HepG2 (cell line): ENCODE results near the gene MSANTD1. TPM values are rescaled to one million over a fixed set of nuclear protein-coding genes. Genes with fewer than 3 reads are reported as not detected.

Experiments
- BCL6 ChIP-seq: IDR thresholded peaks from 2 replicates; pipeline ENCODE4 v1.6.1; 2016; ENCODE audit warnings: missing genetic modification reagents, missing compliant biosample characterization
- CAMTA2 ChIP-seq: sonication (generic); formaldehyde crosslinking; IDR thresholded peaks from 2 replicates; pipeline ENCODE4 v1.4.0; 2020; ENCODE audit warnings: mild to moderate bottlenecking, missing genetic modification reagents, borderline replicate concordance
- ELF1 ChIP-seq: sonication (generic); formaldehyde crosslinking; IDR thresholded peaks from 2 replicates; pipeline ENCODE4 v1.4.0; 2020; ENCODE audit warnings: missing genetic modification reagents
- FOXO1 ChIP-seq: sonication (generic); formaldehyde crosslinking; IDR thresholded peaks from 2 replicates; pipeline ENCODE4 v1.4.0; 2020; ENCODE audit warnings: missing genetic modification reagents
- GABPB1 ChIP-seq: IDR thresholded peaks from 2 replicates; pipeline ENCODE4 v1.6.1; 2016; ENCODE audit warnings: mild to moderate bottlenecking, missing genetic modification reagents, moderate library complexity, missing compliant biosample characterization
- HOXA5 ChIP-seq: sonication (generic); formaldehyde crosslinking; IDR thresholded peaks from 2 replicates; pipeline ENCODE4 v1.4.0; 2020; ENCODE audit warnings: missing genetic modification reagents
- KDM1A ChIP-seq: IDR thresholded peaks from 2 replicates; pipeline ENCODE4 v1.6.1; 2016; ENCODE audit warnings: missing compliant biosample characterization
- PHF8 ChIP-seq: sonication (generic); formaldehyde crosslinking; IDR thresholded peaks from 2 replicates; pipeline ENCODE4 v1.5.0; 2020; ENCODE audit warnings: missing genetic modification reagents
- RBFOX2 ChIP-seq: fragments of 200-400 bp; formaldehyde crosslinking; IDR thresholded peaks from 2 replicates; pipeline ENCODE4 v1.6.1; 2017; ENCODE audit warnings: low read depth, mild to moderate bottlenecking, low read length
- RNF2 ChIP-seq: fragments of 450-650 bp; conservative IDR thresholded peaks from 2 replicates; pipeline ENCODE4 v1.6.1; 2016; ENCODE audit warnings: low read depth
- SALL1 ChIP-seq: sonication (generic); formaldehyde crosslinking; IDR thresholded peaks from 2 replicates; pipeline ENCODE4 v1.8.0; 2022; ENCODE audit warnings: mild to moderate bottlenecking, missing genetic modification reagents
- TMF1 ChIP-seq: sonication (generic); formaldehyde crosslinking; IDR thresholded peaks from 2 replicates; pipeline ENCODE4 v1.8.1; 2022; ENCODE audit warnings: low read depth, missing genetic modification reagents
- ZBTB3 ChIP-seq: sonication (generic); formaldehyde crosslinking; IDR thresholded peaks from 2 replicates; pipeline ENCODE4 v1.4.0; 2020; ENCODE audit warnings: low read depth, mild to moderate bottlenecking, moderate library complexity, missing genetic modification reagents, borderline replicate concordance
- ZNF333 ChIP-seq: sonication (generic); formaldehyde crosslinking; IDR thresholded peaks from 2 replicates; pipeline ENCODE4 v1.4.0; 2020; ENCODE audit warnings: mild to moderate bottlenecking, missing genetic modification reagents, borderline replicate concordance
- ZNF382 ChIP-seq: sonication (generic); formaldehyde crosslinking; IDR thresholded peaks from 2 replicates; pipeline ENCODE4 v1.5.0; 2020; ENCODE audit warnings: missing genetic modification reagents, mild to moderate bottlenecking, borderline replicate concordance
- polyA plus RNA-seq, 8 experiments: library from polyadenylated mRNA; depleted of rRNA in 3 of 8; stranded (reverse) in 7 of 8; unstranded in 1 of 8; fragments of >200 nt; fragmentation: Illumina TruSeq in 4 of 8; extraction: Trizol in 4 of 8; gene quantifications; 2 replicates each; pipeline versions ENCODE4 v1.2.1 to v1.2.3, GENCODE V29; 2011 to 2016; ENCODE audit warnings: low read depth in 4 of 8, missing spikeins in 1 of 8, mixed read lengths in 1 of 8; ENCODE audit not compliant: insufficient read depth in 1 of 8
- total RNA-seq, 5 experiments: library from RNA; depleted of rRNA; stranded (reverse); fragments of >200 nt; fragmentation: Illumina TruSeq; extraction: Trizol; gene quantifications; 2 replicates each; pipeline ENCODE4 v1.2.3, GENCODE V29; 2016; ENCODE audit warnings: low read depth in 1 of 5
- TF ChIP-seq, protein P1 (sequence below): sonication (generic); formaldehyde crosslinking; IDR thresholded peaks from 2 replicates; pipeline ENCODE4 v1.5.1; 2020; ENCODE audit warnings: missing genetic modification reagents, mild to moderate bottlenecking, borderline replicate concordance
- TF ChIP-seq, protein P2 (sequence below): sonication (generic); formaldehyde crosslinking; IDR thresholded peaks from 2 replicates; pipeline ENCODE4 v1.4.0; 2020; ENCODE audit warnings: mild to moderate bottlenecking, missing genetic modification reagents
- TF ChIP-seq, protein P3 (sequence below): sonication (generic); formaldehyde crosslinking; IDR thresholded peaks from 2 replicates; pipeline ENCODE4 v1.5.0; 2020; ENCODE audit warnings: mild to moderate bottlenecking, missing genetic modification reagents
- TF ChIP-seq, protein P4 (sequence below): sonication (generic); formaldehyde crosslinking; IDR thresholded peaks from 2 replicates; pipeline ENCODE4 v1.4.0; 2020; ENCODE audit warnings: missing genetic modification reagents, mild to moderate bottlenecking, borderline replicate concordance
- TF ChIP-seq, protein P5 (sequence below): sonication (generic); formaldehyde crosslinking; IDR thresholded peaks from 2 replicates; pipeline ENCODE4 v1.4.0; 2020; ENCODE audit warnings: missing genetic modification reagents

The MSANTD1 gene
- total and polyA plus RNA-seq, 2 of the 13 experiments (the other 11 are each of a cell fraction or from before 2014, with no cell fraction given): 0.22 to 0.40 TPM

DNA sequence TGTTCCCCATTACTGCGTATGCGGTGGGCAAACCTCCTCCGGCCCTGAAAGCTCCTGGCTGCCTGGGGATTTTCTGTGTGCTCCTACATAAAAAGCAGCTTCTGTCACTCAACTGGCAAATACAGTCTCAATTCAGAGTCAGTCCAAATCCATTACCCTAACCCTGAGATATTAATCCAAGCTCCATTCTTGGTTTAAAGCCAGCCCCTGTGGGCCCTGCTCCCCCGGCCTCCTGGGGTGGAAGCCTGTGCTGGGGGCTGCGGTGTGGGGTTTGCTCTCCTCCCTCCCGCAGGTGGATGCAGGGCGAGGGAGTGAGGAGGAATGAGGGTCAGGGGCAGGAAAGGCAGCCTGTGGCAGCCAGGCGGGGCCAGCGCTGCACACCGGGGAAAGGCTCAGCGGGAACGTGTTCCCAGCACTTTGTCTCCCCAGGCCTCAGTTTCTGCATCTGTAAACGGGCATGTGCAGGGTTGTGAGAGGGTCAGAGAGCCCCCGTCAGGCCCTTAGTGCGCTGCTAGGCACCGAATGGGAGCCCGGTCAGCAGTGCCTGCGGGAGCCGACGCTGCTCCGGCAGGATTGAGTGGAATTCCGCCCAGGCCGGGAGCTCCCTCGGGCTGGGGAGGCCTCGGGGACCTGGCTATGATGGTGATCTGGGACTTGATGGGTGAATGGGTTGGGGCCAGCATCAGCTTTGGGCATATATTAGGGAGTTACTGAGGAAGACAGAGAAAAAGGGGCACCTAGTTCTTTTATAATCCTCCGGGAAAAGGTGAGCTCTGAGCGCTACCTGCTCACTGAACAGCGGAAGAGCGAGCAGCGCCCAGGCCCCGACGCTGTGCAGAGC is 37.6 kb downstream of the MSANTD1 start (continued):
- TF ChIP-seq, protein P1, sequence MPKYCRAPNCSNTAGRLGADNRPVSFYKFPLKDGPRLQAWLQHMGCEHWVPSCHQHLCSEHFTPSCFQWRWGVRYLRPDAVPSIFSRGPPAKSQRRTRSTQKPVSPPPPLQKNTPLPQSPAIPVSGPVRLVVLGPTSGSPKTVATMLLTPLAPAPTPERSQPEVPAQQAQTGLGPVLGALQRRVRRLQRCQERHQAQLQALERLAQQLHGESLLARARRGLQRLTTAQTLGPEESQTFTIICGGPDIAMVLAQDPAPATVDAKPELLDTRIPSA: no peak
- TF ChIP-seq PHF8 (CRISPR knock-in tag): peak; percentile 61; the same call in 1 of the 2 replicates
- peak; percentile 18; the same call in 1 of the 2 replicates for TF ChIP-seq SALL1
- 0 out of 2 replicates have a peak, but pooled peaks have one; percentile 23 for TF ChIP-seq RBFOX2
- TF ChIP-seq KDM1A: 0 out of 2 replicates have a peak, but pooled peaks have one; percentile 44
- TF ChIP-seq ZNF333 (CRISPR knock-in tag): peak; percentile 83; the same call in 1 of the 2 replicates
- TF ChIP-seq, protein P2, sequence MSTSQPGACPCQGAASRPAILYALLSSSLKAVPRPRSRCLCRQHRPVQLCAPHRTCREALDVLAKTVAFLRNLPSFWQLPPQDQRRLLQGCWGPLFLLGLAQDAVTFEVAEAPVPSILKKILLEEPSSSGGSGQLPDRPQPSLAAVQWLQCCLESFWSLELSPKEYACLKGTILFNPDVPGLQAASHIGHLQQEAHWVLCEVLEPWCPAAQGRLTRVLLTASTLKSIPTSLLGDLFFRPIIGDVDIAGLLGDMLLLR (CRISPR knock-in tag): peak; percentile 55; the same call in 1 of the 2 replicates
- 0 out of 2 replicates have a peak, but pooled peaks have one; percentile 31 for TF ChIP-seq FOXO1
- TF ChIP-seq GABPB1: peak; percentile 30; the same call in 1 of the 2 replicates
- no peak for TF ChIP-seq BCL6
- TF ChIP-seq, protein P3, sequence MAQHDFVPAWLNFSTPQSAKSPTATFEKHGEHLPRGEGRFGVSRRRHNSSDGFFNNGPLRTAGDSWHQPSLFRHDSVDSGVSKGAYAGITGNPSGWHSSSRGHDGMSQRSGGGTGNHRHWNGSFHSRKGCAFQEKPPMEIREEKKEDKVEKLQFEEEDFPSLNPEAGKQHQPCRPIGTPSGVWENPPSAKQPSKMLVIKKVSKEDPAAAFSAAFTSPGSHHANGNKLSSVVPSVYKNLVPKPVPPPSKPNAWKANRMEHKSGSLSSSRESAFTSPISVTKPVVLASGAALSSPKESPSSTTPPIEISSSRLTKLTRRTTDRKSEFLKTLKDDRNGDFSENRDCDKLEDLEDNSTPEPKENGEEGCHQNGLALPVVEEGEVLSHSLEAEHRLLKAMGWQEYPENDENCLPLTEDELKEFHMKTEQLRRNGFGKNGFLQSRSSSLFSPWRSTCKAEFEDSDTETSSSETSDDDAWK (CRISPR knock-in tag): no peak
- no peak for TF ChIP-seq TMF1 (CRISPR knock-in tag)
- TF ChIP-seq ZNF382 (CRISPR knock-in tag): no peak
- TF ChIP-seq RNF2: 0 out of 2 replicates have a peak, but pooled peaks have one; percentile 45
- TF ChIP-seq ZBTB3 (CRISPR knock-in tag): no peak
- TF ChIP-seq ELF1 (CRISPR knock-in tag): no peak
- TF ChIP-seq, protein P4, sequence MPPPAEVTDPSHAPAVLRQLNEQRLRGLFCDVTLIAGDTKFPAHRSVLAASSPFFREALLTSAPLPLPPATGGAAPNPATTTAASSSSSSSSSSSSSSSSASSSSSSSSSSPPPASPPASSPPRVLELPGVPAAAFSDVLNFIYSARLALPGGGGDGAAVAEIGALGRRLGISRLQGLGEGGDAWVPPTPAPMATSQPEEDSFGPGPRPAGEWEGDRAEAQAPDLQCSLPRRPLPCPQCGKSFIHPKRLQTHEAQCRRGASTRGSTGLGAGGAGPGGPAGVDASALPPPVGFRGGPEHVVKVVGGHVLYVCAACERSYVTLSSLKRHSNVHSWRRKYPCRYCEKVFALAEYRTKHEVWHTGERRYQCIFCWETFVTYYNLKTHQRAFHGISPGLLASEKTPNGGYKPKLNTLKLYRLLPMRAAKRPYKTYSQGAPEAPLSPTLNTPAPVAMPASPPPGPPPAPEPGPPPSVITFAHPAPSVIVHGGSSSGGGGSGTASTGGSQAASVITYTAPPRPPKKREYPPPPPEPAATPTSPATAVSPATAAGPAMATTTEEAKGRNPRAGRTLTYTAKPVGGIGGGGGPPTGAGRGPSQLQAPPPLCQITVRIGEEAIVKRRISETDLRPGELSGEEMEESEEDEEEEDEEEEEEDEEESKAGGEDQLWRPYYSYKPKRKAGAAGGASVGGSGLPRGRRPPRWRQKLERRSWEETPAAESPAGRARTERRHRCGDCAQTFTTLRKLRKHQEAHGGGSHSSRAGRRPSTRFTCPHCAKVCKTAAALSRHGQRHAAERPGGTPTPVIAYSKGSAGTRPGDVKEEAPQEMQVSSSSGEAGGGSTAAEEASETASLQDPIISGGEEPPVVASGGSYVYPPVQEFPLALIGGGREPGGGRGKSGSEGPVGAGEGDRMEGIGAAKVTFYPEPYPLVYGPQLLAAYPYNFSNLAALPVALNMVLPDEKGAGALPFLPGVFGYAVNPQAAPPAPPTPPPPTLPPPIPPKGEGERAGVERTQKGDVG (CRISPR knock-in tag): peak; percentile 19; the same call in 1 of the 2 replicates
- TF ChIP-seq CAMTA2 (CRISPR knock-in tag): 0 out of 2 replicates have a peak, but pooled peaks have one; percentile 41
- TF ChIP-seq, protein P5, sequence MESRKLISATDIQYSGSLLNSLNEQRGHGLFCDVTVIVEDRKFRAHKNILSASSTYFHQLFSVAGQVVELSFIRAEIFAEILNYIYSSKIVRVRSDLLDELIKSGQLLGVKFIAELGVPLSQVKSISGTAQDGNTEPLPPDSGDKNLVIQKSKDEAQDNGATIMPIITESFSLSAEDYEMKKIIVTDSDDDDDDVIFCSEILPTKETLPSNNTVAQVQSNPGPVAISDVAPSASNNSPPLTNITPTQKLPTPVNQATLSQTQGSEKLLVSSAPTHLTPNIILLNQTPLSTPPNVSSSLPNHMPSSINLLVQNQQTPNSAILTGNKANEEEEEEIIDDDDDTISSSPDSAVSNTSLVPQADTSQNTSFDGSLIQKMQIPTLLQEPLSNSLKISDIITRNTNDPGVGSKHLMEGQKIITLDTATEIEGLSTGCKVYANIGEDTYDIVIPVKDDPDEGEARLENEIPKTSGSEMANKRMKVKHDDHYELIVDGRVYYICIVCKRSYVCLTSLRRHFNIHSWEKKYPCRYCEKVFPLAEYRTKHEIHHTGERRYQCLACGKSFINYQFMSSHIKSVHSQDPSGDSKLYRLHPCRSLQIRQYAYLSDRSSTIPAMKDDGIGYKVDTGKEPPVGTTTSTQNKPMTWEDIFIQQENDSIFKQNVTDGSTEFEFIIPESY (CRISPR knock-in tag): peak; percentile 49; the same call in 1 of the 2 replicates
- TF ChIP-seq HOXA5 (CRISPR knock-in tag): no peak
- TF ChIP-seq, all 625 proteins: peak for 64
